NCI-H2171 treated with DMSO at 0.1 percent for 48 hours (cell line): ENCODE data around the gene CFAP299.
"Not testable (repeated sequence)": the region's sequence is repeated elsewhere in the genome, so short reads cannot be mapped to it uniquely, and the experiment has no call there.

Experiments
- DNase-seq: peaks from one replicate; lab custom pipeline; 2025; lab: John Stamatoyannopoulos, UW

CFAP299 gene

GRCh38 chr4:80335554-80336358 is at the start of gene CFAP299:
TSS of gene CFAP299 (plus strand) at chr4:80335730.
- DNase-seq = peak; percentile 63

- no peak for DNase-seq
Measured at GRCh38 chr4:80286451-80286850, 49.1 kb upstream of the CFAP299 start.

- not testable (repeated sequence) for DNase-seq
Measured at GRCh38 chr4:80290665-80291064, 44.9 kb upstream of the CFAP299 start.

GRCh38 chr4:80294206-80294605 is 41.3 kb upstream of the CFAP299 start:
- no peak for DNase-seq

GRCh38 chr4:80295336-80295735 is 40.2 kb upstream of the CFAP299 start:
- DNase-seq = no peak

- no peak for DNase-seq
Measured at GRCh38 chr4:80295826-80296225, 39.7 kb upstream of the CFAP299 start.

- DNase-seq = no peak
Measured at GRCh38 chr4:80301884-80302283, 33.6 kb upstream of the CFAP299 start.

- no peak for DNase-seq
Measured at GRCh38 chr4:80302616-80303223, 32.8 kb upstream of the CFAP299 start.

- DNase-seq = no peak
Measured at GRCh38 chr4:80305466-80305865, 30.1 kb upstream of the CFAP299 start.

- no peak for DNase-seq
Measured at GRCh38 chr4:80306260-80306659, 29.3 kb upstream of the CFAP299 start.

- DNase-seq = no peak
Measured at GRCh38 chr4:80307183-80307735, 28.3 kb upstream of the CFAP299 start.

- DNase-seq = no peak
Measured at GRCh38 chr4:80307774-80308465, 27.6 kb upstream of the CFAP299 start.

GRCh38 chr4:80308466-80308822 is 27.1 kb upstream of the CFAP299 start:
- no peak for DNase-seq

- DNase-seq = no peak
Measured at GRCh38 chr4:80309294-80310004, 26.1 kb upstream of the CFAP299 start.

GRCh38 chr4:80311130-80311529 is 24.4 kb upstream of the CFAP299 start:
- DNase-seq = no peak

GRCh38 chr4:80312124-80312523 is 23.4 kb upstream of the CFAP299 start:
- DNase-seq = no peak

GRCh38 chr4:80313627-80314026 is 21.9 kb upstream of the CFAP299 start:
- no peak for DNase-seq

- not testable (repeated sequence) for DNase-seq
Measured at GRCh38 chr4:80315848-80316247, 19.7 kb upstream of the CFAP299 start.

GRCh38 chr4:80321341-80321740 is 14.2 kb upstream of the CFAP299 start:
- DNase-seq = no peak

GRCh38 chr4:80321776-80322175 is 13.8 kb upstream of the CFAP299 start:
- no peak for DNase-seq

GRCh38 chr4:80322716-80323115 is 12.8 kb upstream of the CFAP299 start:
- DNase-seq = no peak

- DNase-seq = no peak
Measured at GRCh38 chr4:80324171-80324570, 11.4 kb upstream of the CFAP299 start.
